ENCODE measurements around the gene COL5A1.

GRCh38 chr9:134850611-134851010 is 209.0 kb downstream of the COL5A1 start:
- TF ChIP-seq, protein P1, sequence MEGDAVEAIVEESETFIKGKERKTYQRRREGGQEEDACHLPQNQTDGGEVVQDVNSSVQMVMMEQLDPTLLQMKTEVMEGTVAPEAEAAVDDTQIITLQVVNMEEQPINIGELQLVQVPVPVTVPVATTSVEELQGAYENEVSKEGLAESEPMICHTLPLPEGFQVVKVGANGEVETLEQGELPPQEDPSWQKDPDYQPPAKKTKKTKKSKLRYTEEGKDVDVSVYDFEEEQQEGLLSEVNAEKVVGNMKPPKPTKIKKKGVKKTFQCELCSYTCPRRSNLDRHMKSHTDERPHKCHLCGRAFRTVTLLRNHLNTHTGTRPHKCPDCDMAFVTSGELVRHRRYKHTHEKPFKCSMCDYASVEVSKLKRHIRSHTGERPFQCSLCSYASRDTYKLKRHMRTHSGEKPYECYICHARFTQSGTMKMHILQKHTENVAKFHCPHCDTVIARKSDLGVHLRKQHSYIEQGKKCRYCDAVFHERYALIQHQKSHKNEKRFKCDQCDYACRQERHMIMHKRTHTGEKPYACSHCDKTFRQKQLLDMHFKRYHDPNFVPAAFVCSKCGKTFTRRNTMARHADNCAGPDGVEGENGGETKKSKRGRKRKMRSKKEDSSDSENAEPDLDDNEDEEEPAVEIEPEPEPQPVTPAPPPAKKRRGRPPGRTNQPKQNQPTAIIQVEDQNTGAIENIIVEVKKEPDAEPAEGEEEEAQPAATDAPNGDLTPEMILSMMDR (conservative IDR thresholded peaks at IDR 0.05), result no peak
- TF ChIP-seq ZFX (IDR thresholded peaks at IDR 0.05), result no peak

All from C4-2B (cell line).